Measurements from ENCODE around the gene RNF128. TPM values are rescaled to one million over a fixed set of nuclear protein-coding genes. Genes with fewer than 3 reads are reported as not detected.

Gene RNF128, protein sequence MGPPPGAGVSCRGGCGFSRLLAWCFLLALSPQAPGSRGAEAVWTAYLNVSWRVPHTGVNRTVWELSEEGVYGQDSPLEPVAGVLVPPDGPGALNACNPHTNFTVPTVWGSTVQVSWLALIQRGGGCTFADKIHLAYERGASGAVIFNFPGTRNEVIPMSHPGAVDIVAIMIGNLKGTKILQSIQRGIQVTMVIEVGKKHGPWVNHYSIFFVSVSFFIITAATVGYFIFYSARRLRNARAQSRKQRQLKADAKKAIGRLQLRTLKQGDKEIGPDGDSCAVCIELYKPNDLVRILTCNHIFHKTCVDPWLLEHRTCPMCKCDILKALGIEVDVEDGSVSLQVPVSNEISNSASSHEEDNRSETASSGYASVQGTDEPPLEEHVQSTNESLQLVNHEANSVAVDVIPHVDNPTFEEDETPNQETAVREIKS
- not detected for total RNA-seq

DNA sequence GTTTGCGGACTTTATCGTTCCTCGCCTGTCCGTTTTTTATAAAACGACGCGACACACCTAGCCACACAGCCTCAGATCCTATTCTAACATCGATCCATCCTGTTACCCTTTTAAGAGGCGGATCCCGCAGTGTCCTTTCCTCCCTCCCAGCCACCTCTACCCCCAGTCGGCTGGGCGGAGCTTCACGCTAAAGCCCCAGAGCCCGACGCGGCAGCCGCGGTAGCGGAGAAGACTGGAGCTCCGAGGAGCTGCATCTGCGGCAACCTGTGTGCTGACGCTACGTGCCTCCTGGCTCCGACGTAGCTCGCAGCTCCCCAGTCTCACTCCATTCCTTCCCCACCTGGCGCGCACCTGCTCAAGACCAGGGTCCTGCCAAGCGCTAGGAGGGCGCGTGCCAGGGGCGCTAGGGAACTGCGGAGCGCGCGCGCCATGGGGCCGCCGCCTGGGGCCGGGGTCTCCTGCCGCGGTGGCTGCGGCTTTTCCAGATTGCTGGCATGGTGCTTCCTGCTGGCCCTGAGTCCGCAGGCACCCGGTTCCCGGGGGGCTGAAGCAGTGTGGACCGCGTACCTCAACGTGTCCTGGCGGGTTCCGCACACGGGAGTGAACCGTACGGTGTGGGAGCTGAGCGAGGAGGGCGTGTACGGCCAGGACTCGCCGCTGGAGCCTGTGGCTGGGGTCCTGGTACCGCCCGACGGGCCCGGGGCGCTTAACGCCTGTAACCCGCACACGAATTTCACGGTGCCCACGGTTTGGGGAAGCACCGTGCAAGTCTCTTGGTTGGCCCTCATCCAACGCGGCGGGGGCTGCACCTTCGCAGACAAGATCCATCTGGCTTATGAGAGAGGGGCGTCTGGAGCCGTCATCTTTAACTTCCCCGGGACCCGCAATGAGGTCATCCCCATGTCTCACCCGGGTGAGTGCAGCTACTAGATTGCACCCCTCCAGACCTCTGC, at the start of gene RNF128:
Gene RNF128, plus strand, starts transcription at position 217 of the 953 bp plus-strand sequence. Its CDS starts 213 bp downstream, at position 430.
- no peak within 1 kb of the TSS for H3K27ac Mint-ChIP-seq
- peak within 1 kb of the TSS; percentile 70 for H3K4me3 Mint-ChIP-seq
- no peaks in the 10 kb centered on the region for H3K36me3 Mint-ChIP-seq (ENCODE audit: low read depth)
- CTCF ChIA-PET = no interaction called here
- POLR2A ChIA-PET = no interaction called here
- peaks cover 9% of the 10 kb centered on the region for H3K4me1 Mint-ChIP-seq
- no peaks in the 10 kb centered on the region for H3K9me3 Mint-ChIP-seq
- peaks cover 38% of the 10 kb centered on the region for H3K27me3 Mint-ChIP-seq
- DNase-seq = peak; percentile 16

DNA sequence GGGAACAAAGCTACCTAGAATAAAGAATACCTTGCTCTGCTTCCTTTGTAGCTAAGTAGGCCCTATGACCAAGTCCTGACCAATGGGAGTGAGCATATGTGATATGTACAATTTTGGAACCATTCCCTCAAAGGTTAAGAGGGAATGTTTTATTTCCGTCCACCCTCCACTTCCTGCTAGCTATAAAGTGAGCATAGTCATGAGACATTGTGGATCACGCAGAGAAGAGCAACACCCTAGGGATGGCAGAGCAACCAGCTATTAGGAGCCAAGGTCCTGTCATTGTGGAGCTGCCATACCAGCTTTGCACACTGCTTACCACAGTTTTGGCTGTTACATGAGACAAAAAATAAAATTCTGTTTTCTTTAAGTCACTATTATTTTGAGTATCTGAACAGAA, 45.8 kb upstream of the RNF128 start:
- H3K27me3 Mint-ChIP-seq = no peaks in the 10 kb centered on the region
- CTCF ChIA-PET = no interaction called here
- POLR2A ChIA-PET = no interaction called here
- DNase-seq = no peak
- no peaks in the 10 kb centered on the region for H3K9me3 Mint-ChIP-seq
- H3K4me1 Mint-ChIP-seq = no peaks in the 10 kb centered on the region
- H3K36me3 Mint-ChIP-seq (ENCODE audit: low read depth) = no peaks in the 10 kb centered on the region
- H3K4me3 Mint-ChIP-seq = no peak overlapping the region
- H3K27ac Mint-ChIP-seq = no peak overlapping the region

DNA sequence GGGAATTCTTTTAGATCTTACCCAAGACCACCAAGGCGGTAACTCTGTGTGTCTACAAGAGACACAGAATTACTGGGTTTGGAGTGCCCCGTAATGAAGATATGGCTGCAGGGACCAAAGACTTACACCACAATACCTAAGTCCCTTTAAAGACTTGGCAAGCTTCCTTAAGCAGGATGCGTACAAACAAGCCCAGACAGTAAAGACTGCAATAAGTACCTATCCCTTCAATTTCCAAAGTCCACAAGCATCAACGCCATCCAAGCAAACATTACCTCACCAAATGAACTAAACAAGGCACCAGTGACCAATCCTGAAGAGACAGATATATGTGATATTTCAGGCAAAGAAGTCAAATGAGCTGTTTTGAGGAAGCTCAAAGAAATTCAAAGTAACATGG, 42.3 kb upstream of the RNF128 start:
- H3K27me3 Mint-ChIP-seq = no peaks in the 10 kb centered on the region
- no peaks in the 10 kb centered on the region for H3K9me3 Mint-ChIP-seq
- DNase-seq = no peak
- H3K4me1 Mint-ChIP-seq = no peaks in the 10 kb centered on the region
- no peaks in the 10 kb centered on the region for H3K36me3 Mint-ChIP-seq (ENCODE audit: low read depth)
- no peak overlapping the region for H3K27ac Mint-ChIP-seq
- ChIA-PET CTCF (no interaction called here), POLR2A (no interaction called here)
- H3K4me3 Mint-ChIP-seq = no peak overlapping the region

DNA sequence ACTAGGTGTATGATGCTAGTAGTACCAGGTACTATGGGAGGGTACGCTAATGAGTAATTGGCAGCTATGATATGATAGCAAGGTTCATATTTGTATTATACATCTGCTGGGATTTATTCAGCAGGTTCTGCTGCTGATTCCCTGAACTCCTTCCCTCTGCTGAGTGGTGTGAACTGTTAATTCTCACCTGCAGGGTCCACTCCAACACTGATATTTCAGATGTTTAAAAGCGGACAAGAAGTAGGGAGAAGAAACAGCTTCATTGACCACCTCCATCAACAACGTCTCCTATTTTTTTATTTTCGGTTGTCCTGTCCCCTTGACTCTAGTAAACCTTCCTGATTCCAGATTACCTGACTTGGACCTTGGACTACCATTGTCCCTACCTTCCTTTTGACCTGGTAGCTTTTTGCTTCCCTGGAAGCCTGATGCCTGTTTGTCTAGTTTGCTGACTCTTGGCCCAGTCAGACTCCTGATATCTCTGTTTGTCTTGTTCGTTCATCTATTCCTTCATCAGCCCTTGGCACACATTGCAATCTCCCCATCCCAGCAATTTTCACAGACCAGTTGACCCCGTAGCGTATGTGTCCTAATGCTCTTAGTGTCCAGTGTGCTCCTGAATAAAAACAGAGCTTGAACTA, 34.0 kb upstream of the RNF128 start:
- H3K4me1 Mint-ChIP-seq = no peaks in the 10 kb centered on the region
- H3K4me3 Mint-ChIP-seq = no peak overlapping the region
- no peaks in the 10 kb centered on the region for H3K36me3 Mint-ChIP-seq (ENCODE audit: low read depth)
- no peak overlapping the region for H3K27ac Mint-ChIP-seq
- CTCF ChIA-PET = no interaction called here
- H3K9me3 Mint-ChIP-seq = no peaks in the 10 kb centered on the region
- DNase-seq = no peak
- H3K27me3 Mint-ChIP-seq = peaks cover 4% of the 10 kb centered on the region
- POLR2A ChIA-PET = no interaction called here

DNA sequence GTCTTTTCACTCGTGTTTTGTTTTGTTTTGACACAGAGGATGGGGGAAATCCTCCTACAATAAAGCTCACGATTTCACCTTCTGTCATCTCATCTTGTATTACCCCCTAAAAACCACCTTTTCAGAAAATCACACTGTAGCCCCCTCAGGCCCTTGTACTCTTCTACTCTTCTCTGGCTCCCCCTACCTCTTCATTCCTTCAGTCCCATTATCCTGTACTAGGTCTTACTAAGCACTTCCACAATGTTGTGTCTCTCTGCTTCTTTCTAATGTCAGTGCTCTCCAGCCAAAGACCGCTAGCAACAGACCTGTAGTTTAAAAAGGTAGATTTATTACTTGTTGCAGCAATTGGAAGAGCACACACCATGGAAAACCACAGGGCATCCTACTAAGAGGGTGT, 30.0 kb upstream of the RNF128 start:
- no peaks in the 10 kb centered on the region for H3K36me3 Mint-ChIP-seq (ENCODE audit: low read depth)

DNA sequence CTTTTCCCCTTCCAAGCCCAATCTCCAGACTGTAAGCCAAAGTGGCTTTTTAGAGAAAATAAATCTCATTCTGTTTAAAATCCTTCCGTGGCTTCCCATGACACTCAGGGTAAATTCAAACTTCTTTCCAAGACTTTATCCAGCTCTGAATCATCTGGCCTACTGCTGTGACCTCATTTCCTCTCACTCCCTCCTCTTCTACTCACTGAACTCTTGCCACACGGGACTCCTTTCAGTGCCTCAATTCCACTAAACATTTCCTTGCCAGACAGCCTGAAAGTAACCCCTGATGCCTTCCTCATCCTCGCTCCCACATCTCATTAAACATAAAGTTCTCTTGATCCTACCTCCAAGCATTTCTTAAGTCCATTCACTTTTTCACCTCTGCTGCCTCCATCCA, 27.8 kb upstream of the RNF128 start:
- DNase-seq = no peak

More for the DNA sequence above, 30.0 kb upstream of the RNF128 start:
- DNase-seq = no peak
- ChIA-PET CTCF (no interaction called here), POLR2A (no interaction called here)
- Mint-ChIP-seq H3K4me3 (no peak overlapping the region), H3K9me3 (no peaks in the 10 kb centered on the region), H3K27me3 (peaks cover 4% of the 10 kb centered on the region), H3K4me1 (no peaks in the 10 kb centered on the region), H3K27ac (no peak overlapping the region)

DNA sequence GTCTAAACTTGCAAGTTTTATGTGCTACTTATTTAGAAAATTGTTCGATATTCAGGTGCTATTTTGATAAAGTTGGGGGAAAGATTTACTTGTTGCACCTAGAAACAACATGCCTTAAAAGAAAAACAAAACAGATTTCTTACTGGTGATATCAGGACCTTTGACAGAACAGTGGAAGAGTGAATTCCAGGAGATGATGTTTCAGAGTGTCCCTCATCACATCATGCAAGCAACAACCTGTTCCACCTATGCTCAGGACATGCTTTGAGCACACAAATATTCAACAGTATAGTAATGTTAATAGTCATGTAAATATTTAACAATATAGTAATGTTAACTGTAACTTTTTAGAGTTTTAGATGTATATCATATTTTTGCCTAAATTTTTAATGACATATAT, 23.9 kb upstream of the RNF128 start:
- POLR2A ChIA-PET = no interaction called here
- H3K27me3 Mint-ChIP-seq = no peaks in the 10 kb centered on the region
- H3K9me3 Mint-ChIP-seq = no peaks in the 10 kb centered on the region
- no peak overlapping the region for H3K4me3 Mint-ChIP-seq
- H3K36me3 Mint-ChIP-seq (ENCODE audit: low read depth) = no peaks in the 10 kb centered on the region
- no peak for DNase-seq
- H3K4me1 Mint-ChIP-seq = no peaks in the 10 kb centered on the region
- H3K27ac Mint-ChIP-seq = no peak overlapping the region
- CTCF ChIA-PET = no interaction called here

More for the DNA sequence above, 27.8 kb upstream of the RNF128 start:
- H3K4me1 Mint-ChIP-seq = no peaks in the 10 kb centered on the region
- H3K4me3 Mint-ChIP-seq = no peak overlapping the region
- ChIA-PET CTCF (no interaction called here), POLR2A (no interaction called here)
- no peaks in the 10 kb centered on the region for H3K36me3 Mint-ChIP-seq (ENCODE audit: low read depth)
- no peaks in the 10 kb centered on the region for H3K9me3 Mint-ChIP-seq
- H3K27ac Mint-ChIP-seq = no peak overlapping the region
- H3K27me3 Mint-ChIP-seq = peaks cover 1% of the 10 kb centered on the region

DNA sequence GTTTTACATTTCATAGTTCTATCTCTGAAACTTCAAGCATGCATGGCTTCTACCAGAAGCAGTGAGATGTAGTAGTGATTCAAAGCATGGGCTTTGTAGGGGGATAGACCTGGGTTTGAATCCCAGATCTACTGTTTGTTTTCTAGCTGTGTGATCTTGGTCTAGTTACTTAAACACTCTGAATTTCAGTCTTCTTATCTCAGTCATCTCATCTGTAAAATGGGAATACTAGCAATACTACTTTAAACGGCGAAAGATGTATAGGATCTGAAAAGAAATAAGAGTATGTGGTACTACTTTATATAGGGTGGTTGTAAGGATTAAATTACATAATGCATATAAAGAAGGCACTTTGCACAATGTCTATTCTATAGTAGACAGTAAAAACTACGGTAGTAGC, 20.0 kb upstream of the RNF128 start:
- H3K4me3 Mint-ChIP-seq = no peak overlapping the region
- no peak for DNase-seq
- H3K27ac Mint-ChIP-seq = no peak overlapping the region
- H3K4me1 Mint-ChIP-seq = no peaks in the 10 kb centered on the region
- no peaks in the 10 kb centered on the region for H3K27me3 Mint-ChIP-seq
- ChIA-PET POLR2A (no interaction called here), CTCF (no interaction called here)
- no peaks in the 10 kb centered on the region for H3K36me3 Mint-ChIP-seq (ENCODE audit: low read depth)
- H3K9me3 Mint-ChIP-seq = no peaks in the 10 kb centered on the region

DNA sequence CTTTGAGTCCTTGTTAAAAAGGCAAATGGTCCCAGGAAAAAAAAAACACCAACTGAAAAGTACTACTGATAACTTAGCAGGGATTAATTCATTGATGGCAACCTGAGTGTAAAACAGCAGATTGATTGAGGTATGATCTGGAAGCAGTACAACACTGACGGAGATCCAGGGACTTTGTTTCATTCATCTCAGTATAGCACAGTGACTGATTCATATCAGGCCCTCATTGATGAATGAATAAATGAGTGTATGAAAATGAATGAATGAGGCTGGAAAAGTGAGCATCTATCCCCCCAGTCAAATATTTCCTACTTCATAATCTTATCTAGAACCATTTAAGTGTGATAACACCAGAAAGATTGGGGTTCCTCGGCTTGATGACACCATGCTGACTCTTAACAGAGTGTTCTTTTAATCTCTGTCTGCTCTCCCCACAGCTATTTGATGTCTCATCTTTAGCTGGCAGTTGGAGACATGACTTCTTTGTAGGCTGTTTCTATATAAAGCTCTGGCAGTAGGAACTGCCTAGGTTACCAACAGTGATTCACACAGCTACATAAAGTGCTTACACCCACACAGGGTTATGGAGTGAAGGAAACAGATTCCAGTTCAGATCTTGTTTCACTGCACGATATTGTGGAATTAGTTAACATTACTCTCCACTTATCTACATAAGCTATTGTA, 18.6 kb upstream of the RNF128 start:
- Mint-ChIP-seq H3K27ac (no peak overlapping the region), H3K27me3 (no peaks in the 10 kb centered on the region), H3K9me3 (no peaks in the 10 kb centered on the region), H3K36me3 (ENCODE audit: low read depth) (no peaks in the 10 kb centered on the region), H3K4me1 (no peaks in the 10 kb centered on the region), H3K4me3 (no peak overlapping the region)
- no peak for DNase-seq
- ChIA-PET POLR2A (no interaction called here), CTCF (no interaction called here)

DNA sequence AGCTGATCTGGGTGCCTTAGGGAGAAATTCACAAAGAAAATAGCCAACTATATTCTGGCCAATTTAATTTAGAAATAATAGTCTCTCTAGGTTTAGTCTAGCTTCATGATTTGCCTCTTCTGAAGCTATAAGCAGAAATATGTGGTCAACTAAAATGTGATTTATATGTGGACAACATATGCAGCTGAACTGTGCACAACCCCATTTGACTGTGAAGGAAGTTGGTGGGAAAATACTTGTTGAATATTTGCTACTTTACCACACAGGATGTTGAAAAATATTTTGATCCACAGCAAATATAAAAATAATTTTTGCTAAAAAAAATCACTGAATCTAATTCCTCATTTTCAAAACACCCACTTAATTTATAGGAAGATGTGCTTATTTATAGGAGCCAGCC, 15.7 kb upstream of the RNF128 start:
- Mint-ChIP-seq H3K27ac (no peak overlapping the region), H3K4me1 (no peaks in the 10 kb centered on the region), H3K4me3 (no peak overlapping the region), H3K9me3 (no peaks in the 10 kb centered on the region), H3K36me3 (ENCODE audit: low read depth) (no peaks in the 10 kb centered on the region), H3K27me3 (no peaks in the 10 kb centered on the region)
- ChIA-PET POLR2A (no interaction called here), CTCF (no interaction called here)
- DNase-seq = no peak

DNA sequence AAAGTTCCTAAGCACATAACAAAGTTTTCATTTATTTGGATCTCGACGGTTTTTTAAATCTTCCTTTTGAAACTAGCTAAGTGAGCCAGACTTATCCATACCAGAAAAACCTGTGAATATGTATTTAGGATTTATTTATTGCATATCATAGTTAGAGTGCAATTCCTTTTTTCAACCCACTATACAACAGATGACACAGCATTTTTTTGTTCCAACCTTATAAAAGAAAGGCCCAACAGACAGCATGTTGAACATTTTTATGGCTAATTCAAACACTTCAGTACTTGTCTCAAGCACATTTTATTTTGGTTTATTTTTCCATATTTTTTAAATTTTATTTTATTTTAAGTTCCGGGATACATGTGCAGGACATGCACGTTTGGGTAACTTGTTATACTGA, 15.1 kb upstream of the RNF128 start:
- Mint-ChIP-seq H3K4me3 (no peak overlapping the region), H3K9me3 (no peaks in the 10 kb centered on the region), H3K27me3 (no peaks in the 10 kb centered on the region), H3K27ac (no peak overlapping the region), H3K4me1 (no peaks in the 10 kb centered on the region), H3K36me3 (ENCODE audit: low read depth) (no peaks in the 10 kb centered on the region)
- DNase-seq = no peak
- POLR2A ChIA-PET = no interaction called here
- CTCF ChIA-PET = no interaction called here

DNA sequence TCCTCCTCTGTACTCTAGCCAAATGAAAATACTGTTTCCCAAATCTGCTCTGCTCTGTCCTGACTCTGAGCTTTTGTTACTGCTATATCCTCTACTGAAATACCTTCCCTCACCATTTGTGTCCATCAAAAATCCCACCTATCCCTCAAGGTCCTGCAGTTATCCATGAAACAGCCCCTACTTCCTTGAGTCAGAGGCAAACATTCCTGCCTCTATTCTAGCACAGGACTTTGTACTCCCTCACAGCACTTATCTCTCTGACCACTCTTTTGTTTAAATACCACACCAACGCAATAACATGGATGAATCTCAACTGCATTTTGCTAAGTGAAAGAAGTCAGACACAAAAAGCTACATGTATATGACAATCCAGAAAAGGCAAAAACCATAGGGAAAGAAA, 10.5 kb upstream of the RNF128 start:
- Mint-ChIP-seq H3K27ac (no peak overlapping the region), H3K9me3 (no peaks in the 10 kb centered on the region), H3K36me3 (ENCODE audit: low read depth) (no peaks in the 10 kb centered on the region), H3K4me3 (no peak overlapping the region), H3K27me3 (no peaks in the 10 kb centered on the region), H3K4me1 (no peaks in the 10 kb centered on the region)
- ChIA-PET POLR2A (no interaction called here), CTCF (no interaction called here)
- no peak for DNase-seq

DNA sequence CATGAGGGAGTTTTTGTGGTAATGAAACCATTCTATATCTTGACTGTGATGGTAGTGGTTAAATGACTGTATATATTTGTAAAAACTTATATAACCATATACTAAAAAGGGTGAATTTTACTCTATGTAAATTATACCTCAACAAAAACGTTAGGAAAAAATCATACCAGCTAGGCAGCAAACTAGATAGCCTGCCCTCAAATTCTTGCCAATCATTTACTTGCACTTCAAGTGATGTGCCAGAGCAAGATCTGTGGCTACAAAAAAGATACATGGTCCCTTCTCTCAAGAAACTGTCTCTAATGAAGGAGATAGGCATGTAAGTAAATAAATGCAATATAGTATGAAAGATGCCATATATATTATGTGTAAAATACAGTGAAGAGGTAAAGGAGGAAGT, 10.0 kb upstream of the RNF128 start:
- ChIA-PET POLR2A (no interaction called here), CTCF (no interaction called here)
- Mint-ChIP-seq H3K27ac (no peak overlapping the region), H3K9me3 (no peaks in the 10 kb centered on the region), H3K27me3 (no peaks in the 10 kb centered on the region), H3K36me3 (ENCODE audit: low read depth) (no peaks in the 10 kb centered on the region), H3K4me3 (no peak overlapping the region), H3K4me1 (no peaks in the 10 kb centered on the region)
- DNase-seq = no peak
